Gastrocnemius medialis (tissue), 4 donors: ENCODE results near the gene LIN7A.

Experiments used
- CTCF ChIP-seq, 5 experiments: fragments of 450-650 bp in 3 of 5; fragments of 200-600 bp in 2 of 5; sonication (generic) in 2 of 5; IDR thresholded peaks in 4 of 5; conservative IDR thresholded peaks in 1 of 5; 1 replicate in 4 of 5; 2 replicates in 1 of 5; pipeline ENCODE4 v1.5.1; 2016 to 2019; ENCODE audit warnings: antibody characterized with exemption in 5 of 5, mild to moderate bottlenecking in 3 of 5, moderate library complexity in 3 of 5
- POLR2A ChIP-seq, 2 donors: fragments of 450-650 bp; IDR thresholded peaks; one replicate each; pipeline ENCODE4 v1.6.1; 2017; ENCODE audit warnings: antibody characterized with exemption in 2 of 2, mild to moderate bottlenecking in 2 of 2, moderate library complexity in 2 of 2

- TF ChIP-seq POLR2A (IDR thresholded peaks at IDR 0.05) (no peak), CTCF (IDR thresholded peaks at IDR 0.05 in 4 of 5, conservative IDR thresholded peaks at IDR 0.05 in 1 of 5) (no peak)
Observed at GRCh38 chr12:80847575-80847974, 90.2 kb downstream of the LIN7A start.
